SK-N-SH treated with all-trans-retinoic acid at 6 μM for 48 hours (cell line): ENCODE data around the gene LRBA.

Experiments used
- ATAC-seq: fragments of 200-7000 bp; cut with Tn5 transposase; 3 replicates; pipeline ENCODE4 v1.9.1; 2020; ENCODE audit warnings: mild to moderate bottlenecking, moderate library complexity
- ARNTL ChIP-seq: fragments of 450-650 bp; formaldehyde crosslinking; IDR thresholded peaks from 2 replicates; pipeline ENCODE4 v1.5.0; 2020; ENCODE audit warnings: low read depth, mild to moderate bottlenecking, moderate library complexity, borderline replicate concordance
- CSDC2 ChIP-seq: fragments of 250-450 bp; sonication (Bioruptor Pico); IDR thresholded peaks from 2 replicates; pipeline ENCODE4 v1.5.0; 2020; ENCODE audit warnings: mild to moderate bottlenecking, moderate library complexity
- CSRNP3 ChIP-seq: fragments of 250-450 bp; sonication (Bioruptor Pico); IDR thresholded peaks from 2 replicates; pipeline ENCODE4 v1.5.1; 2021; ENCODE audit warnings: mild to moderate bottlenecking, moderate library complexity
- ESRRG ChIP-seq: fragments of 250-450 bp; sonication (Bioruptor Pico); IDR thresholded peaks from 2 replicates; pipeline ENCODE4 v1.6.1; 2021; ENCODE audit warnings: mild to moderate bottlenecking
- ISL1 ChIP-seq: fragments of 250-450 bp; sonication (Bioruptor Pico); IDR thresholded peaks from 2 replicates; pipeline ENCODE4 v2.1.2; 2022; ENCODE audit warnings: mild to moderate bottlenecking, moderate library complexity
- OSR1 ChIP-seq: fragments of 250-450 bp; sonication (Bioruptor Pico); IDR thresholded peaks from 2 replicates; pipeline ENCODE4 v1.8.0; 2022; ENCODE audit warnings: moderate library complexity, mild to moderate bottlenecking, inconsistent platforms
- PATZ1 ChIP-seq: fragments of 250-450 bp; sonication (Bioruptor Pico); IDR thresholded peaks from 2 replicates; pipeline ENCODE4 v1.8.0; 2020; ENCODE audit warnings: mild to moderate bottlenecking, moderate library complexity, borderline replicate concordance
- POU6F1 ChIP-seq: fragments of 250-450 bp; sonication (Bioruptor Pico); IDR thresholded peaks from 2 replicates; pipeline ENCODE4 v1.8.0; 2021; ENCODE audit warnings: low read depth, mild to moderate bottlenecking, moderate library complexity, borderline replicate concordance
- PPARA ChIP-seq: fragments of 250-450 bp; sonication (Bioruptor Pico); IDR thresholded peaks from 2 replicates; pipeline ENCODE4 v1.5.0; 2020; ENCODE audit warnings: mild to moderate bottlenecking, borderline replicate concordance
- RARB ChIP-seq: fragments of 250-450 bp; sonication (Bioruptor Pico); IDR thresholded peaks from 2 replicates; pipeline ENCODE4 v1.8.0; 2021; ENCODE audit warnings: mild to moderate bottlenecking, moderate library complexity
- SNAI2 ChIP-seq: fragments of 250-450 bp; sonication (Bioruptor Pico); IDR thresholded peaks from 2 replicates; pipeline ENCODE4 v1.5.0; 2020; ENCODE audit warnings: mild to moderate bottlenecking, moderate library complexity
- TCF4 ChIP-seq: fragments of 250-450 bp; sonication (Bioruptor Pico); IDR thresholded peaks from 2 replicates; pipeline ENCODE4 v1.8.0; 2021; ENCODE audit warnings: mild to moderate bottlenecking, moderate library complexity, borderline replicate concordance
- TOX ChIP-seq: fragments of 250-450 bp; sonication (Bioruptor Pico); IDR thresholded peaks from 2 replicates; pipeline ENCODE4 v1.8.0; 2021; ENCODE audit warnings: mild to moderate bottlenecking, moderate library complexity, borderline replicate concordance
- ZC3H10 ChIP-seq: fragments of 250-450 bp; sonication (Bioruptor Pico); IDR thresholded peaks from 2 replicates; pipeline ENCODE4 v1.5.1; 2021; ENCODE audit warnings: mild to moderate bottlenecking, moderate library complexity
- ZFP3 ChIP-seq: fragments of 250-450 bp; sonication (Bioruptor Pico); IDR thresholded peaks from 2 replicates; pipeline ENCODE4 v1.5.0; 2020; ENCODE audit warnings: mild to moderate bottlenecking, moderate library complexity
- ZNF565 ChIP-seq: fragments of 450-650 bp; formaldehyde crosslinking; conservative IDR thresholded peaks from 2 replicates; pipeline ENCODE4 v1.5.0; 2020; ENCODE audit warnings: low read depth, mild to moderate bottlenecking, moderate library complexity
- ZNF70 ChIP-seq: fragments of 450-650 bp; formaldehyde crosslinking; IDR thresholded peaks from 2 replicates; pipeline ENCODE4 v1.5.0; 2020; ENCODE audit warnings: mild to moderate bottlenecking, moderate library complexity
- ZNF8 ChIP-seq: fragments of 450-650 bp; formaldehyde crosslinking; IDR thresholded peaks from 2 replicates; pipeline ENCODE4 v1.5.0; 2020; ENCODE audit warnings: mild to moderate bottlenecking, moderate library complexity
- TF ChIP-seq, protein P1 (sequence below): fragments of 250-450 bp; sonication (Bioruptor Pico); IDR thresholded peaks from 2 replicates; pipeline ENCODE4 v1.5.1; 2020; ENCODE audit warnings: low read depth, mild to moderate bottlenecking, moderate library complexity
- TF ChIP-seq, protein P2 (sequence below): fragments of 250-450 bp; sonication (Bioruptor Pico); IDR thresholded peaks from 2 replicates; pipeline ENCODE4 v1.5.0; 2020; ENCODE audit warnings: mild to moderate bottlenecking, moderate library complexity

The LRBA gene

GRCh38 chr4:151035911-151036310 is 20.8 kb upstream of the LRBA start:
- no peak for TF ChIP-seq ZFP3 (CRISPR knock-in tag)
- TF ChIP-seq PPARA, result no peak
- TF ChIP-seq, protein P1, sequence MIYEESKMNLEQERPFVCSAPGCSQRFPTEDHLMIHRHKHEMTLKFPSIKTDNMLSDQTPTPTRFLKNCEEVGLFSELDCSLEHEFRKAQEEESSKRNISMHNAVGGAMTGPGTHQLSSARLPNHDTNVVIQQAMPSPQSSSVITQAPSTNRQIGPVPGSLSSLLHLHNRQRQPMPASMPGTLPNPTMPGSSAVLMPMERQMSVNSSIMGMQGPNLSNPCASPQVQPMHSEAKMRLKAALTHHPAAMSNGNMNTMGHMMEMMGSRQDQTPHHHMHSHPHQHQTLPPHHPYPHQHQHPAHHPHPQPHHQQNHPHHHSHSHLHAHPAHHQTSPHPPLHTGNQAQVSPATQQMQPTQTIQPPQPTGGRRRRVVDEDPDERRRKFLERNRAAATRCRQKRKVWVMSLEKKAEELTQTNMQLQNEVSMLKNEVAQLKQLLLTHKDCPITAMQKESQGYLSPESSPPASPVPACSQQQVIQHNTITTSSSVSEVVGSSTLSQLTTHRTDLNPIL, result no peak
- TF ChIP-seq, all 23 proteins: peak for 0
- ATAC-seq, result no peak

- TF ChIP-seq, protein P2, sequence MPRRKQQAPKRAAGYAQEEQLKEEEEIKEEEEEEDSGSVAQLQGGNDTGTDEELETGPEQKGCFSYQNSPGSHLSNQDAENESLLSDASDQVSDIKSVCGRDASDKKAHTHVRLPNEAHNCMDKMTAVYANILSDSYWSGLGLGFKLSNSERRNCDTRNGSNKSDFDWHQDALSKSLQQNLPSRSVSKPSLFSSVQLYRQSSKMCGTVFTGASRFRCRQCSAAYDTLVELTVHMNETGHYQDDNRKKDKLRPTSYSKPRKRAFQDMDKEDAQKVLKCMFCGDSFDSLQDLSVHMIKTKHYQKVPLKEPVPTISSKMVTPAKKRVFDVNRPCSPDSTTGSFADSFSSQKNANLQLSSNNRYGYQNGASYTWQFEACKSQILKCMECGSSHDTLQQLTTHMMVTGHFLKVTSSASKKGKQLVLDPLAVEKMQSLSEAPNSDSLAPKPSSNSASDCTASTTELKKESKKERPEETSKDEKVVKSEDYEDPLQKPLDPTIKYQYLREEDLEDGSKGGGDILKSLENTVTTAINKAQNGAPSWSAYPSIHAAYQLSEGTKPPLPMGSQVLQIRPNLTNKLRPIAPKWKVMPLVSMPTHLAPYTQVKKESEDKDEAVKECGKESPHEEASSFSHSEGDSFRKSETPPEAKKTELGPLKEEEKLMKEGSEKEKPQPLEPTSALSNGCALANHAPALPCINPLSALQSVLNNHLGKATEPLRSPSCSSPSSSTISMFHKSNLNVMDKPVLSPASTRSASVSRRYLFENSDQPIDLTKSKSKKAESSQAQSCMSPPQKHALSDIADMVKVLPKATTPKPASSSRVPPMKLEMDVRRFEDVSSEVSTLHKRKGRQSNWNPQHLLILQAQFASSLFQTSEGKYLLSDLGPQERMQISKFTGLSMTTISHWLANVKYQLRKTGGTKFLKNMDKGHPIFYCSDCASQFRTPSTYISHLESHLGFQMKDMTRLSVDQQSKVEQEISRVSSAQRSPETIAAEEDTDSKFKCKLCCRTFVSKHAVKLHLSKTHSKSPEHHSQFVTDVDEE (CRISPR knock-in tag), result no peak
- TF ChIP-seq TCF4 (CRISPR knock-in tag), result no peak
- no peak for TF ChIP-seq ZNF565
- no peak for TF ChIP-seq SNAI2
- TF ChIP-seq OSR1 (CRISPR knock-in tag), result no peak
- TF ChIP-seq CSRNP3 (CRISPR knock-in tag), result no peak
- no peak for TF ChIP-seq CSDC2
- TF ChIP-seq PATZ1, result no peak
- no peak for TF ChIP-seq ZC3H10 (CRISPR knock-in tag)
- TF ChIP-seq, protein P1, result no peak
- TF ChIP-seq ZNF8 (CRISPR knock-in tag), result no peak
- TF ChIP-seq RARB, result no peak
These were observed 20.2 kb upstream of the LRBA start for GRCh38 chr4:151035328-151035727.

GRCh38 chr4:151034829-151035228 is 19.7 kb upstream of the LRBA start:
- ATAC-seq, result no peak
- TF ChIP-seq TOX (CRISPR knock-in tag) (no peak), PATZ1 (no peak), ZNF8 (CRISPR knock-in tag) (no peak), SNAI2 (no peak), ISL1 (no peak), POU6F1 (CRISPR knock-in tag) (no peak), ZC3H10 (CRISPR knock-in tag) (no peak), ESRRG (CRISPR knock-in tag) (no peak), CSRNP3 (CRISPR knock-in tag) (no peak), PPARA (no peak), ZFP3 (CRISPR knock-in tag) (no peak), ARNTL (CRISPR knock-in tag) (no peak), ZNF70 (CRISPR knock-in tag) (no peak), CSDC2 (no peak), RARB (no peak)
- TF ChIP-seq, protein P1, result no peak

More at GRCh38 chr4:151035328-151035727, 20.2 kb upstream of the LRBA start:
- ATAC-seq, result no peak
